Activated naive CD4-positive, alpha-beta T cell (primary cell): ENCODE results near the gene PLCB2.

Source experiments
- DNase-seq, 4 experiments: peaks; one replicate each; lab custom pipeline; 2025; lab: John Stamatoyannopoulos, UW

PLCB2 gene

DNA sequence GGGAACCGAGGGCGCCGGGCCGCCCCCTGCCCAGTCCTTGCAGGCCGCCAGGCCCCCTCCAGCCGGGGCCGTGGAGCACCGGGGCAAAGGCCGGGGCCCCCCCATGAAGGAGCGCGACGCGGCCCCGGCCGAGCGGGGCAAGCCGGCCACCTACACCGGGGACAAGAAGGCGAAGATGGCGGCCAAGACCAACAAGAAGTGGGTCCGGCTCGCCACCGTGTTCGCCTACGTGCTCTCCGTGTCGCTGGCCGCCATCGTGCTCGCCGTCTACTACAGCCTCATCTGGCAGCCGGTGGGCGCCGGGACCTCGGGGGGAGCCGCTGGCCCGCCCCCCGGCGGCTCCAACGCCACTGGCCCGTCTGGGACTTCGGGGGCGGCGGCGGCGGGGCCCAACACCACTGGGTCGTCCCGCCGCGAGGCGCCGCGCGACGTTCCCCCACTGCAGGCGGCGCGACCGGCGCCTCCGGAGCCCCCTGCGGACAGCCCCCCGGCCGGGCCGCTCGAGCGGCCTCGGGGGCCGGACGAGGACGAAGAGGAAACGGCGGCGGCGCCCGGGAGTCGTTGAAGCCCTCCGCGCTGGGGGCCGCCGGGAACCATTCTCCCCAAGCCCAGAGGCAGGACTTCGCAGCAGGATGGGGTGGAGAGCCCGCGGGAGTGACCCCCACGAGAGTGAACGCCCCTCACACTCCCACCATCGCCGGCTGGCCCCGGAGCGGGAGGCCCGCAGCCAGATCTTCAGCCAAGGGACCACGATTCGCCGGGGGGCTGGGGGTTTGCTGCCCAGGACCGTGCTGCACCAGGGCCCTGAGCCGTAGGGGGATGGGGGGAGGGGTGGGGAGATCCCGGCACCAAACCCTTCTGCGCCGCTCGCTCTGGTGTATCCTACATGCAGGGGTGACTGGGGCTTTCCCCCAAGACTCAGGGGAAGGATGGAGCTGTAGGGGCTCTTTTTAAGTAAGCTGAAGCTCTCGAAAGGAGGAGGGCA lies 16.5 kb upstream of the PLCB2 start:
- no peak for DNase-seq

DNA sequence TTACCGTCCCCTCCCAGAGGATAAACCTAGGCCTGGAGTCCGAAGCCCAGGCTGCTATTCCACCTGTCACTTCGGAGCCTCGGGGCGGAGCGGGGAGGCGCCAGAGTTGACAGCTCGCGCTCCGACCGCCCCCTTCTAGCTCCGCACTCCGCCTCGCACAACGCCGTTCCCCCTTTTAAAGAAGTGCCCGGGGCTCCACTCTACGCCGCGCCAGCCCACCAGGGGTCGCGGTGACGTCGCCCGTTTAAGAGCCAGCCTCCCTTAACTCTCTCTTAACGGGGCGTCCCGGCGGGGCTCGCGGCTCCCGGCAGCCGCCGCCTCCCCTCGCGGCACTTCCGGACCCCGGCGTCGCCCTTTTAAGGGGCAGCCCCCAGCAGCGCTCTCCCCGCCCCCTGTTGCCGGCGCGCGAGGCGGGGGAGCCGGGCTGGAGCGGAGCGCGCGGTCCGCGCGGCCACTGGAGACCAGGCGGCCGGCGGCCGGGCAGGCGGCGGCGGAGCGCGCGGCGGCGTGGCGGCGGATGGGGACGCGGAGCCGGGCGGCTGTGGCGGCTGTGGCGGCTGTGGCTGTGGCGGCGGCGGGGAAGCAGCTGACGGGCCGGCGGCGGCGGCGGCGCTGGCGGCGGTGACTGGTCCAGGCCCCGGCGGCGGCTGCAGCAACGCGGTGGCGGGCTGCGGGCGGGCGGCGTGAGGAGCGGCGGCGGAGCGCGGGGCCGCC lies 15.7 kb upstream of the PLCB2 start, which contains the start of gene INAFM2:
Gene INAFM2 (plus strand): TSS at position 454 of the 714 bp plus-strand sequence. CDS start 364 bp downstream, outside the sequence.
- DNase-seq: peak; percentile 77 to 91 (median 79)

DNA sequence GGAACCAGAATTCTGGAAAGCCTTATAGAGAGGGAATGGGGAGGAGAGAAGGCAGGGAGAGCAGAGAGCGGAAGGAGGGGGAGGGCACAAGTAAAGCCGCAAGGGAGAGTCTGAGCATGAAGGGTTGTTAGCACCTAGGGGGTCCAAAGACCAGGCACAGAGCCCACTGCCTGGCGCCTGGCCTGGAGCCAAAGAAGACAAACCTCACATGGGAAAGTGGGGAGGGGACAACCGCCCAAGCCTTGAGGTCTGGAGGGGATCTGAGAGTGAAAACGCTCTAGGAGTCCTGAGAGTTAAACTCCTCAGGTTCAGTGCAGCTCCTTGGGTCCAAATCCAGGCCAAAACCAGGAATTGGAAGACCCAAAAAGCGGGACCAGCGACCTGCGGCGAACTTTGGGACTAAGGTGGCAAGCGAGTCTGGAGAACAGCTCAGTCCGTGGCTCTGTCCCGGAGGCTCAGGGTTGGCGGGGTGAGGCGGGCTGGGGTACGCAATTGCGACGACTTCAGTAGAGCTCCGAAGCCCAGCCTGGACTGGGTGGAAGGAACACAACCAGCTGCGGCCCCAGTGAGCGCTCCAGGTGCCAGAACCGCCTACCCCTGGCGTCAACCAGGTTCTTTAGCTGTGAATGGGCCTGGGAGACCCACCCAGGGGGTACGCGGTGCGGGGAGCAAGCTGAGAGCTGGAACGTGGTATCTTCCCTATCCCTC lies 14.9 kb upstream of the PLCB2 start:
- DNase-seq: no peak

DNA sequence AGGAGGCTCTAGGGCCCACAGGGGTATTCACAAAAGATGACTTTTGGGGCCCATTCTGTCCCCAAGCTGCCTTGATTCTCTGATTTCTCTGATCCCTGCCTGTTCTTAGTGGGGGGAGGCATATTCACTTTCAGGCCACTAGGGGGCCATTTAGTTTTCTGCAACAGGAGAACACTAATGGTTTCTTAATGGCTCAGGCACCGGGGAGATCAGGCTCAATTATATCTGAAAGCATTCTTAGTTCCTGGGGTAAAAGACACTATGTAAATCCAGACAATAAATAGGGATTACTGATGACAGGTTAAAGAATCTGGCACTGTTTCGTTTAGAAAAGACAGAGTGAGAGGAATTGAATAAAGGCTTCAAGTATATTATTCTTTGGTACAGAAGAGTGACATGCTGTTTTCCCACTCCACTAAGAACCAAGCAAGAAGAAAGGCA lies 13.2 kb upstream of the PLCB2 start:
- peak in 1 of 4 experiments; percentile 20 for DNase-seq

DNA sequence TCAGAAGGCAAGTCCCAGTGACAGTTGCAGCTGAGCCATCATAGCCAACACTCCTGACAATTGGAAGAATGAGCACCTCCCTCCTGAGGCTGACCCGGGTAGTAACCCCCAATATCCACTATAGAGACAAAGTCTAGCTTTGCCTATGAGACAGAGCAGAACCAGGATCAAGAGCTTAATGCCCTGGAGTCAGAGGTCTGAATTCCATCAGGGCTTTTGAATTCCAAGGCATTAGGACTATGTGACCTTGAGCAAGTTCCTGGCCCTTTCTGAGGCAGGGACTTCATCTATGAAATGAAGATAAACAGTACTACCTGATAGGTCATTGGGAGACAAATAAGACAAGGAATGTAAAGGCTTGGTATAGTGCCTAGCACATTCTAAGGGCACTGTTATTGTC lies 12.7 kb upstream of the PLCB2 start:
- DNase-seq: no peak

DNA sequence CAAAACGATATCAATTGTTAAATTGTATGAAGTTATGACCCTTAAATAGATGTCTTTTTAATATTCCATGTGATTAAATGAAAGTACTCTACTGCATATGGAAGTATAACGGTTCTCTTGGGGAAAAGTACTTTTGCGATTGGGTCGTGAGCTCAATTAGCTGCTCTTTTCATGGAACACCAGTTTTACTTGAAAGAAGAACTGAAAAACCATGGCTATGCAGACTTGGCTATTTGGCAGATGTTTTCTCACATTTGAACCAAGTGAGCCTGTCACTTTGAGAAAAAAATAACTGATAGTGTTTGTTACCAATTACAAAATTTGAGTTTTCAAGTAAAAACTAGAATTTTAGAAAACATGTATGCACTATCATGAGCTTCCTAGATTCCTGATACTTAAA lies 9.8 kb upstream of the PLCB2 start:
- DNase-seq: no peak

DNA sequence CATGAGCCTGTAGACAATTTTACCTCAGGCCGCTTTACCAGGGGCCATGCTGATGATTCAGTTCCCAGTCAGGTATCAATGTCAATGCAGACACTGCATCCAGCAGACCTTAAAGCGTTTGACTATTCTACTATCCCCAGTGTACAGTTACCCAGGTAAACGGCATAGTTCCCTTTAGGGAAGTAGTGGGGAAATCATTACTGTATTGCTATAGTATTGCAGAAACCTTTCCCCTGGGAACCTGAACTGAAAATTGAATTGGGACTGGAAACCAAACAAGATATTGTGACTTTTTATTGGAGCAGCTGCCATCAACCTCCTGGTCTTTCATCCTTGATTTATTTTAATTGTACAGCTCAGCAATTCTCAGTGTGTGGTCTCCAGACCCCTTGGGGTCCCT lies 9.2 kb upstream of the PLCB2 start:
- no peak for DNase-seq

DNA sequence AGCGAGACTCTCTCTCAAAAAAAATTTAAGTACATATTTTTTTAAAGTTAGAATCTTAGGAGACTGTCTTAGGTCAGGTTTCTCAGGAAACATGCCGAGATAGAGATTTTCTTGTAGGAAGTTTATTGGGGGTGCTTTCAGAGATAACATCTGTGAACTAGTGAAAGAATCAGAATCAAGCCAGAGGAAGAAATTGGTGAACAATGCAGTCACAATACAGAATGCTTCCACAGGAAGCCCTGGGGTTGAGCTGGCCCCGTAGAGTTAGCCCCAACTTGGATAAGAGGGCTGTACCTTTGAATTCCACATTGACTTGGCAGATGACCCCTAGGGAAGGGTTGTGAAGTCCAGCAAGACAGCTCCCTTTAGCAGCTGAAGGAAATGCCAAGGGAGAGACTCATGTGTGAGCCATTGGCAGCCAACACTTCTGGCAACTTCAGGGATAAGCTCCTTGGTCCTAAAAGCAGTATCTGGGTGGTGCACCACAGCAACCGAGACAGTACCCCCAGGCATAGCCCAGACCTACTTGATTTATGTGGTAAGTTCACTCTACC lies 7.1 kb upstream of the PLCB2 start:
- DNase-seq: no peak

DNA sequence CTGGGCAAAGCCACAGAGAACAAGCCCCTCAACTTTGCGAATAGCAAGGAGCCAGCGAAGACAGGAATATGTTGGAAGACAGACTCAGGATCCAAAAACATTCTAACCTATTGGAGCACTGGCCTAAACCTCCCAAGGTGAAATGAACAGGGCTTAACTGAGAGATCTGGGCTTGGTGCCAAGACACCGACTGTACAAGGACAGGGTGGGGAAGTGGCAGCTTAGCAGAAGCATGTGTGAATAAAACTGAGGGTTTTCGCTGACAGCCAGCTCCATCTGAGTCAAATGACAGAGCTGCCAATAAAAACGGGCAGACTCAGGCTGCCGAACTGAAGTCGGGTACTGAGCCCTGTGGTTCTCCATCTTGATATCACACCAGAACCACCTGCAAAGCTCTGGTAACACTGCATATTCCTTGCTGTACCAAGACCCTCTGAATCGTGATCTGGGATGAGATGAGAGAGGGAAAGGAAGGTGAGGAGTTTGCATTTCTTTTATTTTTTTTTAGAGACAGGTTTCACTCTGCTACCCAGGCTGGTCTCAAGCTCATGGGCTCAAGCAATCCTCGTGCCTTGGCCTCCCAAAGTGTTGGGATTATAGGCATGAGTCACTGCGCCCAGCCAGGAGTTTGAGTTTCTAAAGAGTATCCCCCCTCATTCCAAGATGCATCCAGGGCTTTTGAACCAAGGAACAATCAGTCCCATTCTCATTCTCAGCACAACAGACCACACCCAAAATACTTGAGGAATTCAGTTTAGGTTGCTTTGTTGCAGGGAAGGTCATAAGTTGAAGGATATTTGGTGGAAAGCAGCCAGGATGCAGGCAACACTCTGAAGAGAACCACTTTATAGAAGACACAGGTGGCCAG lies 6.0 kb upstream of the PLCB2 start:
- peak in 2 of 4 experiments; percentile 10 to 17 for DNase-seq

DNA sequence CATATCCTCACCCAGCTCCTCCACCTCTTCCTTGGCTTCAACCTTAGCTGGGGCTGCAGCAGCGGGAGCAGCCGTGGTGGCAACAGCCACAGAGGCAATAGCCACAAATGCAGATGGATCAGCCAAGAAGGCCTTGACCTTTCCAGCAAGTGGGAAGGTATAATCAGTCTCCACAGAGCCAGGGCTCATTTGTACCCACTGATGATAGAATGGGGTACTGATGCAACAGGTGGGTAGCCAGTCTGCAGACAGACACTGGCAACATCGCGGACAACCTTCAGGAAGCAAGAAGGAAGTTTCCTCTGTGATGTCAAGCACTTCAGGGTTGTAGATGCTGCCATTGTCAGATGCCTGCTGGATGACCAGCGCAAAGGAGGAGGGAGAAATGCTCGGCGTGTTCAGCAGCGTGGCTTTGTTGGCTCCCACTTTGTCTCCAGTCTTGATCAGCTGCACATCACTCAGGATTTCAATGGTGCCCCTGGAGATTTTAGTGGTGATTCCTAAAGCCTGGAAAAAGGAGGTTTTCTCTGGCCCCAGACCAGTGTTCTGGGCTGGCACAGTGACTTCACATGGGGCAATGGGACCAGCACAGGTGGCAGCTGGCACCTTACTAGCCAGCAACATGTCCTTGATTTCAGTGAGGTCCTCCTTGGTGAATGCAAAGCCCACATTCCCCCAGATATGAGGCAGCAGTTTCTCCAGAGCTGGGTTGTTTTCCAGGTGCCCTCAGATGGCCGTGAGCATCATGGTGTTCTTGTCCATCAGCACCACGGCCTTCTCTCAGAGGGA lies 4.8 kb upstream of the PLCB2 start:
- DNase-seq: no peak

DNA sequence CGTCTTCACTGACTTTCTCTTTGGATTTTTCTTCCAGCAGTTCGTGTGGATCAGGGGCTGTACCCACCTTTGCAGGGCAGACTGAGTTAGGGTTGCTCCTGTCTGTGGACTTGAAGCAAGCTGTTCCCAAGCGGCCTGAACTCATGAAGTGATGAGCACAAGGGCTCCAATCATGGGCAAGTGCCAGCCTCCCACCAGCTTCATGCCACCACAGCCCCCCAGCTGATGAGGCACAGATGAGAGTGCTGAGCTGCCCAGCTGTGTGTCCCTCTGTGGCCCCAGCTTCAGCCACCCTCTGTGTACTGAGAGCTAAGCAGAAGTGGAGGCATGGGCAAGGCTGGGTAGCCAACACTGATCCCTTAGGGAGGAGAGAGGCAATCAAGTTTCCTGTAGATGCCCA lies 3.3 kb upstream of the PLCB2 start:
- DNase-seq: no peak

DNA sequence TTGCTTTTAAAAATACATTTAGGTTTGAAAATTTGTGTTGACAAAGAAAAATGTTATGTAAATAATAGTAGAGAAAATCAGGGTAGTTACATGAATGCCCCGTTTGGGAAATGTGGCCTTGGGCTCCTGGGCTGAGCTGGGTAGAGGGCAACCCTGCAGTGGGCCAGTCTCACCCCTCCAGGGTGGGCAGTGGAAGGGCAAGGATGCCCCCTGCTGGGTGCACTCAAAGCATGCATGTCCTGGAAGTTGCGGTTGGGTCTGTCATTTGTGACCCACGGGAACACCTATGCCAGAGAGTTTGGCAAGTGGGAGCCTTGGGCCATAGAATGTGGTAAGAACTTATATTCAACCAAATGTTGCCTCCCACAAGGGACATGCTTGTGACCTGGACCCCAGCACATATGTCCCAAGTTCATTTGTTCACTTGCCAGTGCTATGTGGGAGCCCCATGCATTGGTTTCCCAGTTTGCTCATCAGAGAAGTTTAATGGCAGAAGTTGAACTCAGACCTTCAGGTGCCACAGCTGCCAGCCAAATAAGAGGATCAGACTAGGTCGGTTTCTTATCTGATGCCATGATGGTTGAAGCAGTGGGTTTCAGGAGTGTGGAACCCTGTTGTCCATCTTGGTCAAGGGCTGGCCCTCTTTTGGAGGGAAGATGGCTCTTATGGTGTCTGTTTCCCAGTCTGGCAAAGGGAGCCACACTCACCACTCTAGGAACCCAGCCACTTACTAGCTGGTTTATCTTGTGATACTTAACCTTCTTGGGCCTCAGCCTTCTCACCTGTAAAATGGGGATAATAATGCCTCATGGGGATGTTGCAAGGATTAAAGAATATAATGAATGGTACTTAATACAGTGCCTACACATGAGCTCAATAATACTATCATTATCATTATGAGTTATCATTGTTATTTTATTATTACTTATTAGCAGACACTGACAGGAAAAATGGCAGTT lies 2.5 kb upstream of the PLCB2 start:
- DNase-seq: peak in 2 of 4 experiments; percentile 43 to 57

DNA sequence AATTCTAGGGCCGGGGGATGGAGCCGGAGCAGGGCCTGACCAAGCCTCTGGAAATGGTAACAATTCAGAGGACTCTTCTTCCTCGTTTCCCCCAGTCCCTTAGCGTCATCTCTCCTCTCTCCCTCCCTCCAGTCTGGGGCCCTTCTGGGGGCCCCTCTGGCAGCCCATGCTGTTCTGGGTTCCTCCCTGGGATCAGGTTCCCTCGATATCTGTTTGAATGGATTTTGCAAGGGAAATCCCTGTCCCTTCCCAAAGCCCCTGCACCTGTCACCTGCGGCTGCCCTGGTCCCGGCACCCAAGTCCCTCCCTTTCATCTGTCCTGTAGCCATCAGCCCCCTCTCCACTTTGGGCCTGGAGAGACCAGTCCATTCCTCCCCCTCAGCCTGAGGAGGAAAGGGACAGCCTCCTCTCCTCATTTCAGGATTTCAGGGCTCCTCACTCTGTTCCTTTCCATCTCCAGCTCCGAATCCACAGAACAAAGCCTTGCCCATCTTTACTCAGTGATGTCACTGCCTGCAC lies 1.7 kb upstream of the PLCB2 start:
- DNase-seq: no peak

DNA sequence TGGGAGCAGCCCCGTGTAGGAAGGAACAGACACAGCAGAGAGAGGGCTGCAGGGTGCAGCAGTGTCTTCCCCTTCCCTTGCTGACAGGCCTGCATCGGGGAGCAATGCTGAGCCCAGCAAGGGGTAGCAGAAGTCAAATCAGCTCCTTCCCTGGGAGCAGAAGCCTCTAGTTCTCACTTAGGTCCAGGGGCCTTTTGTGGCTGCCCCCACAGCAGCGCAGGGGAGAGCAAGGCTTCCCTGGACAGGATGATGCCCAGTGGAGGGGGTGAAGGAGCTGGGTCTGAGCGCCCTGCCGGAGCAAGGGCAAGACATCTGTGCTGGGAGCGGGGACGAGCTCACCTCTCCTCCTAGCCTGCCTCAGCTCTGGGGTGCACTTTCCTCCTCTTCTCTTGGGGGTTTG lies 827 bp downstream of the PLCB2 start:
- no peak for DNase-seq

DNA sequence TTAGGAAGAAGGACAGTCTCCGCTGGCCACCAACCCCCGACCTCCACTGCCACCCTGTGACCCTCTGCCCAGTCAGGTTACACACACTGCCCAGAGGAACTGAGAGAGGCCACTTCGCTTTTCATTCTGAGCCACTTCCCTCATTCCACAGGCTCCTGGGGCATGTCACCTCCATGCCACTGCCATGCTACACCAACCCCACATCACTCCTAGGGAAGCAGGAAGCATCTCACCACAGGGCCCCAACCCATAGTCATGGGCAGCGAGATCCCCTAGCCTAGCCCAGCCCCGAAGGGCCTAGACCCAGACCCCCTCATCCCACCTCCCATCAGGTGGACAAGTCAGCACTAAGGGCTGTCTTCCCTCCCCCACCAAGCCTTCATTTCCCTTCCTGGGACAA lies 1.4 kb downstream of the PLCB2 start:
- DNase-seq: no peak

DNA sequence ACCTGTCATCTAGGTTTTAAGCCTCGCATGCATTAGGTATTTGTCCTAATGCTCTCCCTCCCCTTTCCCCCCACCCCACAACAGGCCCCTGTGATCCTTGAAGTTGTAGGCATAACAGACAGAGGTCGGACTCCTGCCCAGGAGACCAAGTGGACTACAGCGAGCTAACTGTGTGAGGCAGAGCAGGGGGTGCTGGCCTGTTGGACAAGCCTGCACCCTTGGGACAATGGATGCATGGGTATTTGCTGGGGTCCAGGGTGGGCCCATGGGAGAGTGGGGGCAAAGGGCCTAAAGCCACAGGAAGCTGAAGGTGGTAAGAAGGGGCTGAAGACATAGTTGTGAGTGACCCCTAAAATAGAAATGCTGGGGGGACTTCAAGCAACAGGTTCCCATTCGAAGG lies 2.5 kb downstream of the PLCB2 start:
- no peak for DNase-seq

DNA sequence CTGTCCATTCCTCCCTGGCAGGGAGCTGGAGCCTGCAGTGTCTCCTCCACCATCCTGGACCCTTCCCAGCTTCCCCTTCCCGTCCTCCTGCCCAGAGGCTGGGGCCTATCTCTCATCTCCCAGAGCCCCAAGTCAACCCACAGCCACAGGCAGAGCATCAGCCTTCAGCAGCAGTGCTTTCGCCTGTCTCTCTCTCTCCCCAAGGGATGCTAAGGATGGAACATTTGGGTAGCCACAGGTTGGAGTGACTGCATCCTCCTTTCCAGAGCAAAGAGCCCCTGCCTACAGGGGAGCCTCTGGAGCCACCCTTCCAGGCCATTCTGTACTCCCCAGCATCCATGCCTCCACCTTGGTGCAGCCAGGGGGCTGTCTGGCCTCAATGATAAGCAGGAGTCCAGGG lies 4.2 kb downstream of the PLCB2 start:
- DNase-seq: no peak

DNA sequence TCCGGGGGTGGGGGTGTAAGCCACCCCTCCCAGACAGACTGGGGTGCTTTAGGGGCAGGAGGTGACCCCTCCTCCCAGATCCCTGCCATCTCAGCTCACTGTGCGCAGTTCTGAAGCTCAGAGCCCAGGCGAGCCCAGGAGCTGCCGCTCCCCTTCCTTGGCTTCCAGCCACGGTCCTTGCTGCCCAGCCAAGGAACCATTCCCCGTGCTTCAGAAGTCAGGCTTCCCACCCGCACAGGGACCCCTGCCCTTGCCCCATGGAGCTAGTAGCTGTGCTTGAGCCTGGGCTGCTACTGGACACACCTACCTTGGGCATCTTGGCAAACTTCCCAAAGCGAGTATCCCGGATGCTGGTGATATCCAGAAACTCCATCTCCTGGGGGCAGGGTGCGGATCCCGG lies 4.8 kb downstream of the PLCB2 start:
- DNase-seq: no peak
